GM18520 (cell line): ENCODE measurements around the gene WDR88.
"Not testable (repeated sequence)": the region's sequence is repeated elsewhere in the genome, so short reads cannot be mapped to it uniquely, and the experiment has no call there.

Source experiments
- ATAC-seq: cut with Tn5 transposase; IDR thresholded peaks from one replicate; pipeline ENCODE4 v1.9.1; 2021; ENCODE audit not compliant: unreplicated experiment

Gene WDR88

GRCh38 chr19:33196446-33197193 lies 64.7 kb downstream of the WDR88 start:
- ATAC-seq: no peak

GRCh38 chr19:33197591-33198000 lies 65.7 kb downstream of the WDR88 start:
- ATAC-seq: no peak

- ATAC-seq: no peak
Measured at GRCh38 chr19:33198169-33198568, 66.3 kb downstream of the WDR88 start.

- no peak for ATAC-seq
Measured at GRCh38 chr19:33199441-33200265, 67.7 kb downstream of the WDR88 start.

- ATAC-seq: no peak
Measured at GRCh38 chr19:33201473-33201872, 69.6 kb downstream of the WDR88 start.

GRCh38 chr19:33201886-33202545 lies 70.1 kb downstream of the WDR88 start:
- no peak for ATAC-seq

- ATAC-seq: no peak
Measured at GRCh38 chr19:33202546-33203507, 70.9 kb downstream of the WDR88 start.

- no peak for ATAC-seq
Measured at GRCh38 chr19:33203529-33203928, 71.6 kb downstream of the WDR88 start.

- no peak for ATAC-seq
Measured at GRCh38 chr19:33204136-33204973, 72.4 kb downstream of the WDR88 start.

- ATAC-seq: no peak
Measured at GRCh38 chr19:33205110-33205509, 73.2 kb downstream of the WDR88 start.

GRCh38 chr19:33205531-33206260 lies 73.8 kb downstream of the WDR88 start:
- no peak for ATAC-seq

GRCh38 chr19:33206261-33207039 lies 74.5 kb downstream of the WDR88 start:
- ATAC-seq: no peak

- no peak for ATAC-seq
Measured at GRCh38 chr19:33207040-33207620, 75.2 kb downstream of the WDR88 start.

- ATAC-seq: no peak
Measured at GRCh38 chr19:33207903-33208302, 76.0 kb downstream of the WDR88 start.

- no peak for ATAC-seq
Measured at GRCh38 chr19:33208371-33208895, 76.5 kb downstream of the WDR88 start.

GRCh38 chr19:33208904-33209849 lies 77.3 kb downstream of the WDR88 start:
- no peak for ATAC-seq

GRCh38 chr19:33209850-33210230 lies 77.9 kb downstream of the WDR88 start:
- not testable (repeated sequence) for ATAC-seq
